Measurements from ENCODE around the gene RNF187. TPM values are rescaled to one million over a fixed set of nuclear protein-coding genes. Genes with fewer than 3 reads are reported as not detected.

RNF187 gene
- 95.7 and 207 TPM in 2 replicates for total RNA-seq

DNA sequence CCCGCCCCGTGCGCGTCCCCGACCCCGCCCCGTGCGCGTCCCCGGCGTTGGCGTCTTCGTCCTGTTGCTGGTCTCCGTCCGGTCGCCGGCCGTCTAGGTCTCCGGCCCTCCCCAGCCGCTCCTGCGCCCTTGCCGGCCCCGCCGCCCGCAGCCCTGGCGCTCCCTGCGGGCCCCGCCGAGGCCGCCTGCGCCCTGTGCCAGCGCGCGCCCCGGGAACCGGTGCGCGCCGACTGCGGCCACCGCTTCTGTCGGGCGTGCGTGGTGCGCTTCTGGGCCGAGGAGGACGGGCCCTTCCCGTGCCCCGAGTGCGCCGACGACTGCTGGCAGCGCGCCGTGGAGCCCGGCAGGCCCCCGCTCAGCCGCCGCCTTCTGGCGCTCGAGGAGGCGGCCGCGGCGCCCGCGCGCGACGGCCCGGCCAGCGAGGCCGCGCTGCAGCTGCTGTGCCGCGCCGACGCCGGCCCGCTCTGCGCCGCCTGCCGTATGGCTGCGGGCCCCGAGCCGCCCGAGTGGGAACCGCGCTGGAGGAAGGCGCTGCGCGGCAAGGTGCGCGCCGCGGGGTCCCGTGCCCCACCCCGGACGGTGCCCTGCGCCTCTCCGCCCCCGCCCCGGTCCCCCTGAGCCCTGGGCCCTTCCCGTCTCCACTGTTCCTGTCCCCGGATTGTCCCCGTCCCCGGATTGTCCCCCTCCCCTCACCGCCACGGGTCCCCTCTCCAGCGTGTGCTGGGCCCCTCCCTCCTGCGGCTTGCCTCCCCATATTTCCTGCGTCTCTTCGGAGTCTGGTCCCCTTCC is at the start of gene RNF187:
RNF187 (plus strand) TSS at position 47 of the 789 bp plus-strand sequence.

Other genes with a start within 250 kb of the RNF187 start
- 24.9 and 36.4 TPM in 2 replicates for gene TRIM11, start 80.5 kb upstream of the RNF187 start, total RNA-seq
- gene TRIM17, start 70.5 kb upstream of the RNF187 start, total RNA-seq: 1.7 and 5.3 TPM in 2 replicates
- 0.36 and 1.0 TPM in 2 replicates for gene RHOU, start 248.1 kb downstream of the RNF187 start, total RNA-seq